Mesothelial cell of epicardium (in vitro differentiated cells): ENCODE measurements around the gene C6orf15. TPM values are rescaled to one million over a fixed set of nuclear protein-coding genes. Genes with fewer than 3 reads are reported as not detected.

Experiments
- DNase-seq, 2 experiments: peaks; one replicate each; pipeline ENCODE4 v3.0.0; 2021; ENCODE audit warnings: low spot score in 2 of 2; ENCODE audit not compliant: unreplicated experiment in 2 of 2
- H3K27ac Mint-ChIP-seq: 2 replicates; pipeline ENCODE4 v1.8.0; 2021; ENCODE audit warnings: mixed read lengths
- H3K27me3 Mint-ChIP-seq: 2 replicates; pipeline ENCODE4 v1.8.0; 2021; ENCODE audit warnings: low read depth, mixed read lengths
- H3K36me3 Mint-ChIP-seq: 2 replicates; pipeline ENCODE4 v1.8.0; 2021; ENCODE audit warnings: mixed read lengths
- H3K4me1 Mint-ChIP-seq: 2 replicates; pipeline ENCODE4 v1.8.0; 2021; ENCODE audit warnings: mixed read lengths
- H3K4me3 Mint-ChIP-seq: 2 replicates; pipeline ENCODE4 v1.8.0; 2021; ENCODE audit warnings: mild to moderate bottlenecking, moderate library complexity, mixed read lengths
- H3K9me3 Mint-ChIP-seq: 2 replicates; pipeline ENCODE4 v1.8.0; 2021; ENCODE audit warnings: mixed read lengths
- total RNA-seq: library from RNA; stranded (reverse); gene quantifications from 3 replicates; pipeline ENCODE4 v1.2.1, GENCODE V29; 2021
- TF ChIP-seq, protein P1 (sequence below): fragments of 200-600 bp; sonication (generic); IDR thresholded peaks from one replicate; pipeline ENCODE4 v1.5.0; 2021; ENCODE audit warnings: antibody characterized with exemption; ENCODE audit not compliant: unreplicated experiment

The C6orf15 gene
- total RNA-seq, 1 donor from 2014 or later = not detected

- Mint-ChIP-seq H3K4me3 (no peak overlapping the region), H3K27me3 (peaks cover 2% of the 10 kb centered on the region), H3K36me3 (peaks cover 14% of the 10 kb centered on the region), H3K9me3 (no peaks in the 10 kb centered on the region), H3K27ac (no peak overlapping the region), H3K4me1 (peaks cover 11% of the 10 kb centered on the region)
- TF ChIP-seq, protein P1, sequence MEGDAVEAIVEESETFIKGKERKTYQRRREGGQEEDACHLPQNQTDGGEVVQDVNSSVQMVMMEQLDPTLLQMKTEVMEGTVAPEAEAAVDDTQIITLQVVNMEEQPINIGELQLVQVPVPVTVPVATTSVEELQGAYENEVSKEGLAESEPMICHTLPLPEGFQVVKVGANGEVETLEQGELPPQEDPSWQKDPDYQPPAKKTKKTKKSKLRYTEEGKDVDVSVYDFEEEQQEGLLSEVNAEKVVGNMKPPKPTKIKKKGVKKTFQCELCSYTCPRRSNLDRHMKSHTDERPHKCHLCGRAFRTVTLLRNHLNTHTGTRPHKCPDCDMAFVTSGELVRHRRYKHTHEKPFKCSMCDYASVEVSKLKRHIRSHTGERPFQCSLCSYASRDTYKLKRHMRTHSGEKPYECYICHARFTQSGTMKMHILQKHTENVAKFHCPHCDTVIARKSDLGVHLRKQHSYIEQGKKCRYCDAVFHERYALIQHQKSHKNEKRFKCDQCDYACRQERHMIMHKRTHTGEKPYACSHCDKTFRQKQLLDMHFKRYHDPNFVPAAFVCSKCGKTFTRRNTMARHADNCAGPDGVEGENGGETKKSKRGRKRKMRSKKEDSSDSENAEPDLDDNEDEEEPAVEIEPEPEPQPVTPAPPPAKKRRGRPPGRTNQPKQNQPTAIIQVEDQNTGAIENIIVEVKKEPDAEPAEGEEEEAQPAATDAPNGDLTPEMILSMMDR = no peak
- DNase-seq = no peak
These were observed 28.3 kb upstream of the C6orf15 start for GRCh38 chr6:31140643-31141042.

GRCh38 chr6:31139599-31139998, 27.2 kb upstream of the C6orf15 start:
- no peaks in the 10 kb centered on the region for H3K9me3 Mint-ChIP-seq
- peaks cover 11% of the 10 kb centered on the region for H3K4me1 Mint-ChIP-seq
- no peak overlapping the region for H3K4me3 Mint-ChIP-seq
- peaks cover 11% of the 10 kb centered on the region for H3K36me3 Mint-ChIP-seq
- DNase-seq = no peak
- peaks cover 2% of the 10 kb centered on the region for H3K27me3 Mint-ChIP-seq
- TF ChIP-seq, protein P1 = no peak
- H3K27ac Mint-ChIP-seq = no peak overlapping the region

GRCh38 chr6:31138982-31139381, 26.6 kb upstream of the C6orf15 start, which contains the start of gene PSORS1C2:
TSS of gene PSORS1C2 (minus strand) at chr6:31139066. CDS start at chr6:31139026, 40 bp downstream.
- TF ChIP-seq, protein P1 = no peak
- no peak for DNase-seq
- Mint-ChIP-seq H3K4me1 (peaks cover 11% of the 10 kb centered on the region), H3K4me3 (no peak within 1 kb of the TSS), H3K9me3 (no peaks in the 10 kb centered on the region), H3K36me3 (peaks cover 8% of the 10 kb centered on the region), H3K27me3 (peaks cover 2% of the 10 kb centered on the region), H3K27ac (no peak within 1 kb of the TSS)

DNA sequence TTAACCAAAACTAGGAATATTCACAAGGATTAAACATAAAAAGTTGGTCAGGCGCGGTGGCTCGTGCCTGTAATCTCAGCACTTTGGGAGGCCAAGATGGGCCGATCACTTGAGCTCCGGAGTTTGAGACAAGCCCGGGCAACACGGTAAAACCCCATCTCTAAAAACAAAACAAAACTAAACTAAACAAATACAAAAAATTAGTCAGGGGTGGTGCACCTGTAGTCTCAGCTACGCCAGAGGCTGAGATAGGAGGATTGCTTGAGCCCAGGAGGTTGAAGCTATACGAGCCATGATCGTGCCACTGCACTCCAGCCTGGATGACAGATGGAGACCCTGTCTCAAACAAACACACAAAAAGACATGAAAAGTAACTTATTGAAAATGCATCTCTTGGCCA, 23.3 kb upstream of the C6orf15 start:
- H3K4me3 Mint-ChIP-seq = no peak overlapping the region
- H3K9me3 Mint-ChIP-seq = no peaks in the 10 kb centered on the region
- H3K36me3 Mint-ChIP-seq = no peaks in the 10 kb centered on the region
- DNase-seq = no peak
- TF ChIP-seq, protein P1 = no peak
- peaks cover 11% of the 10 kb centered on the region for H3K4me1 Mint-ChIP-seq
- H3K27me3 Mint-ChIP-seq = peaks cover 2% of the 10 kb centered on the region
- no peak overlapping the region for H3K27ac Mint-ChIP-seq

DNA sequence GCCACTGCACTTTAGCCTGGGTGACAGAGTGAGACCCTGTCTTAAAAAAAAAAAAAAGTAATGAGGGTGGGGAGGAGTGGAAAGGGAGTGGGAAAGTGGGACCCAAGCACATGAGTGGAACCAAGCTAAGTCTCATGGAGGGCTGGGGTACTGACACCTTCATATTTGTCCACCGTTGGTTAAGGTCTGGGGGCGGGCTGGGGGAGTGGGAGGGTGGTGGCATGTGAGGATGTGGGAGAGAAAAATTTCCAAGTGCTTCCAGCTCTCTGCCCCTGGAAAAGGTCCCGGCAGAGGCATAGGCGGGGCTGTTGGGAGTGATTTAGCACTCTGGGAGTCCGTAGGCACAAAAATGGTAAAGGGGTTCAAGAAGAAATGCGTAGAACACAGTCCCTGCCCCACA, 20.4 kb upstream of the C6orf15 start:
- H3K4me3 Mint-ChIP-seq = no peak overlapping the region
- H3K27ac Mint-ChIP-seq = no peak overlapping the region
- H3K27me3 Mint-ChIP-seq = peaks cover 21% of the 10 kb centered on the region
- TF ChIP-seq, protein P1 = no peak
- peaks cover 9% of the 10 kb centered on the region for H3K4me1 Mint-ChIP-seq
- no peaks in the 10 kb centered on the region for H3K9me3 Mint-ChIP-seq
- DNase-seq = no peak
- H3K36me3 Mint-ChIP-seq = no peaks in the 10 kb centered on the region

- Mint-ChIP-seq H3K27ac (no peak overlapping the region), H3K36me3 (no peaks in the 10 kb centered on the region), H3K4me3 (no peak overlapping the region), H3K27me3 (peaks cover 21% of the 10 kb centered on the region), H3K4me1 (peaks cover 8% of the 10 kb centered on the region), H3K9me3 (no peaks in the 10 kb centered on the region)
- TF ChIP-seq, protein P1 = no peak
- no peak for DNase-seq
These were observed 19.2 kb upstream of the C6orf15 start for GRCh38 chr6:31131595-31131994.
